OCI-LY7 (cell line): ENCODE results near the gene CRK. TPM values are rescaled to one million over a fixed set of nuclear protein-coding genes. Genes with fewer than 3 reads are reported as not detected.
"Not testable (repeated sequence)": the region's sequence is repeated elsewhere in the genome, so short reads cannot be mapped to it uniquely, and the experiment has no call there.

Experiments used
- BruUV-seq: library from RNA; stranded (reverse); fragments of 400-500 nt; replicated peaks from 2 replicates; lab custom pipeline; 2021; lab: Mats Ljungman, UMichigan
- CTCF ChIA-PET: fragments of 300-600 bp; sonication (Branson Sonifier 250); formaldehyde crosslinking; loops from one replicate; lab custom pipeline; 2022; ENCODE audit warnings: antibody characterized with exemption; ENCODE audit not compliant: unreplicated experiment; lab: Charles Lee
- POLR2A ChIA-PET: fragments of 300-600 bp; sonication (Branson Sonifier 250); formaldehyde crosslinking; loops from one replicate; lab custom pipeline; 2022; ENCODE audit warnings: antibody characterized with exemption; lab: Charles Lee
- DNase-seq: peaks from one replicate; pipeline ENCODE4 v3.0.0-alpha.2; 2015; ENCODE audit warnings: low spot score
- H2AFZ ChIP-seq: fragments of 200-600 bp; sonication (generic), shearing (Covaris generic); 2 replicates; pipeline ENCODE4 v1.6.1; 2014; ENCODE audit warnings: mild to moderate bottlenecking, antibody characterized with exemption, low read length, moderate library complexity
- H3K27ac ChIP-seq: fragments of 200-600 bp; sonication (generic); 2 replicates; pipeline ENCODE4 v1.5.1; 2014; ENCODE audit warnings: mixed run types, low read depth, mild to moderate bottlenecking, moderate library complexity, low read length, inconsistent platforms; ENCODE audit not compliant: poor library complexity, severe bottlenecking
- H3K36me3 ChIP-seq: fragments of 200-600 bp; sonication (generic); 2 replicates; pipeline ENCODE4 v1.6.1; 2014; ENCODE audit warnings: mild to moderate bottlenecking, antibody characterized with exemption, low read length, moderate library complexity, mixed read lengths; ENCODE audit not compliant: insufficient read depth
- H3K4me1 ChIP-seq: fragments of 200-600 bp; sonication (generic); 2 replicates; pipeline ENCODE4 v1.5.1; 2014; ENCODE audit warnings: mild to moderate bottlenecking, low read length; ENCODE audit not compliant: insufficient read depth, poor library complexity, severe bottlenecking
- H3K4me2 ChIP-seq: fragments of 200-600 bp; sonication (generic); 2 replicates; pipeline ENCODE4 v1.6.1; 2014; ENCODE audit warnings: mild to moderate bottlenecking, low read length
- H3K4me3 ChIP-seq: fragments of 200-600 bp; sonication (generic); 2 replicates; pipeline ENCODE4 v1.5.1; 2014; ENCODE audit warnings: mild to moderate bottlenecking, low read depth, low read length; ENCODE audit not compliant: poor library complexity, severe bottlenecking
- H3K79me2 ChIP-seq: fragments of 200-600 bp; sonication (generic); 2 replicates; pipeline ENCODE4 v1.6.1; 2016; ENCODE audit warnings: low read depth, mild to moderate bottlenecking, low read length, moderate library complexity, mixed read lengths; ENCODE audit not compliant: insufficient read depth
- H3K9me2 ChIP-seq: fragments of 200-600 bp; sonication (generic); 2 replicates; pipeline ENCODE4 v1.6.1; 2016; ENCODE audit warnings: mild to moderate bottlenecking, low read length, mixed read lengths; ENCODE audit not compliant: insufficient read depth
- H3K9me3 ChIP-seq: fragments of 200-600 bp; sonication (generic); 2 replicates; pipeline ENCODE4 v1.6.1; 2014; ENCODE audit warnings: mild to moderate bottlenecking, mixed run types, low read length, mixed read lengths
- H4K20me1 ChIP-seq: fragments of 200-600 bp; sonication (generic); 2 replicates; pipeline ENCODE4 v1.6.1; 2014; ENCODE audit warnings: mild to moderate bottlenecking, antibody characterized with exemption, low read length, moderate library complexity, mixed read lengths; ENCODE audit not compliant: insufficient read depth
- CTCF ChIP-seq: fragments of 200-600 bp; sonication (generic); conservative IDR thresholded peaks from 2 replicates; pipeline ENCODE4 v1.5.1; 2014; ENCODE audit warnings: mild to moderate bottlenecking, antibody characterized with exemption, low read length, moderate library complexity, mixed read lengths
- EZH2phosphoT487 ChIP-seq: fragments of 200-600 bp; sonication (generic); IDR thresholded peaks from 2 replicates; pipeline ENCODE4 v1.6.1; 2018; ENCODE audit warnings: low read depth, borderline replicate concordance, mild to moderate bottlenecking, mixed run types, antibody characterized with exemption, low read length, moderate library complexity, mixed read lengths
- intact Hi-C: fragments of 100-400 bp; cut with micrococcal nuclease; formaldehyde crosslinking; loops from one replicate; pipeline ENCODE4 v1.10.0; 2022; ENCODE audit not compliant: unreplicated experiment
- total RNA-seq, 2 experiments: library from RNA; depleted of rRNA in 1 of 2; stranded (reverse); fragments of >200 nt in 1 of 2; shearing (Covaris generic) in 1 of 2; gene quantifications; 2 replicates each; pipeline ENCODE4 v1.2.3, GENCODE V29; 2014 to 2022

Gene CRK
- total RNA-seq, 2 experiments from 2014 or later: 30.4 to 32.0 TPM

- Histone ChIP-seq H4K20me1 (peaks cover 40% of the 10 kb centered on the region), H3K9me3 (no peaks in the 10 kb centered on the region), H3K27ac (no peak overlapping the region), H3K9me2 (no peaks in the 10 kb centered on the region), H3K79me2 (peaks cover 100% of the 10 kb centered on the region), H3K36me3 (peaks cover 70% of the 10 kb centered on the region), H3K4me1 (peaks cover 75% of the 10 kb centered on the region), H3K4me3 (no peak overlapping the region), H2AFZ (no peak overlapping the region), H3K4me2 (peak overlapping the region; percentile 22)
- ChIA-PET POLR2A (interaction anchor here (0.5 to 1.8 kb wide), 4 partner anchors 12 to 111 kb away, joined by 3 to 8 read pairs (median 6); no protein-coding TSS in a partner anchor), CTCF (interaction anchor here (1.2 kb wide), 1 partner anchor 13 kb away, joined by 3 read pairs; no protein-coding TSS in a partner anchor)
- TF ChIP-seq CTCF: no peak
- TF ChIP-seq EZH2phosphoT487: no peak
- intact Hi-C loops: no loop called here
- no peak for DNase-seq
- BruUV-seq: no TSS peak
These were observed 64.5 kb downstream of the CRK start for GRCh38 chr17:1391577-1391976.

- intact Hi-C loops: no loop called here
- TF ChIP-seq EZH2phosphoT487 (no peak), CTCF (no peak)
- BruUV-seq: TSS peak; percentile 4
- no peaks in the 10 kb centered on the region for H3K9me3 ChIP-seq
- no peak for DNase-seq
- H2AFZ ChIP-seq: no peak overlapping the region
- H3K4me3 ChIP-seq: no peak overlapping the region
- H3K4me2 ChIP-seq: peak overlapping the region; percentile 22
- peaks cover 48% of the 10 kb centered on the region for H4K20me1 ChIP-seq
- no peaks in the 10 kb centered on the region for H3K9me2 ChIP-seq
- POLR2A ChIA-PET: interaction anchor here (0.5 to 1.8 kb wide), 8 partner anchors 10 to 1008 kb away, joined by 3 to 8 read pairs (median 3); no protein-coding TSS in a partner anchor
- CTCF ChIA-PET: interaction anchor here (1.2 kb wide), 1 partner anchor 12 kb away, joined by 3 read pairs; no protein-coding TSS in a partner anchor
- peaks cover 84% of the 10 kb centered on the region for H3K4me1 ChIP-seq
- H3K79me2 ChIP-seq: peaks cover 100% of the 10 kb centered on the region
- H3K36me3 ChIP-seq: peaks cover 67% of the 10 kb centered on the region
- H3K27ac ChIP-seq: no peak overlapping the region
These were observed 65.3 kb downstream of the CRK start for GRCh38 chr17:1390432-1391367.

GRCh38 chr17:1387490-1388227, 68.4 kb downstream of the CRK start:
- CTCF ChIA-PET, BruUV-seq, intact Hi-C loops, H3K4me3 ChIP-seq, H3K9me2 ChIP-seq, DNase-seq, H3K9me3 ChIP-seq, H3K27ac ChIP-seq, H2AFZ ChIP-seq: not testable (repeated sequence)
- peaks cover 47% of the 10 kb centered on the region for H4K20me1 ChIP-seq
- POLR2A ChIA-PET: interaction anchor here (0.8 kb wide), 1 partner anchor 22 kb away, joined by 4 read pairs; no protein-coding TSS in a partner anchor
- H3K4me2 ChIP-seq: 0 out of 2 replicates have a peak overlapping the region, but pooled peaks have one; percentile 1
- H3K79me2 ChIP-seq: peaks cover 100% of the 10 kb centered on the region
- H3K36me3 ChIP-seq: peaks cover 78% of the 10 kb centered on the region
- H3K4me1 ChIP-seq: peaks cover 66% of the 10 kb centered on the region

- H2AFZ ChIP-seq, BruUV-seq, H3K4me3 ChIP-seq, intact Hi-C loops, CTCF ChIA-PET, DNase-seq, H3K9me2 ChIP-seq, H3K27ac ChIP-seq, H3K9me3 ChIP-seq: not testable (repeated sequence)
- Histone ChIP-seq H3K4me2 (peak overlapping the region; percentile 18; the same call in 1 of the 2 replicates), H3K4me1 (peaks cover 57% of the 10 kb centered on the region), H4K20me1 (peaks cover 47% of the 10 kb centered on the region), H3K79me2 (peaks cover 98% of the 10 kb centered on the region), H3K36me3 (peaks cover 72% of the 10 kb centered on the region)
- POLR2A ChIA-PET: interaction anchor here (0.9 kb wide), 1 partner anchor 10 kb away, joined by 3 read pairs; no protein-coding TSS in a partner anchor
These were observed 69.3 kb downstream of the CRK start for GRCh38 chr17:1386675-1387190.
